Ishikawa (cell line): ENCODE data around the gene SCAPER.

Experiments used
- CEBPB ChIP-seq: IDR thresholded peaks from 2 replicates; pipeline ENCODE4 v1.6.1; 2012
- CREB1 ChIP-seq: IDR thresholded peaks from 2 replicates; pipeline ENCODE4 v1.6.1; 2012; ENCODE audit warnings: low read depth
- EGR1 ChIP-seq: IDR thresholded peaks from 2 replicates; pipeline ENCODE4 v1.6.1; 2012
- EP300 ChIP-seq: IDR thresholded peaks from 2 replicates; pipeline ENCODE4 v1.6.1; 2012; ENCODE audit warnings: borderline replicate concordance
- FOXM1 ChIP-seq: IDR thresholded peaks from 2 replicates; pipeline ENCODE4 v1.6.1; 2012; ENCODE audit warnings: low read depth, borderline replicate concordance
- MAX ChIP-seq: IDR thresholded peaks from 2 replicates; pipeline ENCODE4 v1.6.1; 2012
- NFIC ChIP-seq: IDR thresholded peaks from 2 replicates; pipeline ENCODE4 v1.6.1; 2012
- RAD21 ChIP-seq: IDR thresholded peaks from 2 replicates; pipeline ENCODE4 v1.6.1; 2012; ENCODE audit warnings: low read depth
- REST ChIP-seq: IDR thresholded peaks from 2 replicates; pipeline ENCODE4 v1.6.1; 2012; ENCODE audit warnings: low read depth, mild to moderate bottlenecking
- TAF1 ChIP-seq: IDR thresholded peaks from 2 replicates; pipeline ENCODE4 v1.6.1; 2012; ENCODE audit warnings: low read depth, mild to moderate bottlenecking
- TCF12 ChIP-seq: IDR thresholded peaks from 2 replicates; pipeline ENCODE4 v1.6.1; 2012; ENCODE audit warnings: low read depth
- TEAD4 ChIP-seq: IDR thresholded peaks from 2 replicates; pipeline ENCODE4 v1.6.1; 2012
- USF1 ChIP-seq: IDR thresholded peaks from 2 replicates; pipeline ENCODE4 v1.6.1; 2012
- YY1 ChIP-seq: IDR thresholded peaks from 2 replicates; pipeline ENCODE4 v1.6.1; 2012; ENCODE audit warnings: low read depth
- ZBTB7A ChIP-seq: IDR thresholded peaks from 2 replicates; pipeline ENCODE4 v1.6.1; 2012; ENCODE audit warnings: low read depth

The SCAPER gene

GRCh38 chr15:76773234-76773633, 131.9 kb downstream of the SCAPER start:
- no peak for TF ChIP-seq EGR1
- no peak for TF ChIP-seq YY1
- TF ChIP-seq TCF12: no peak
- no peak for TF ChIP-seq RAD21
- no peak for TF ChIP-seq NFIC
- TF ChIP-seq EP300: no peak
- no peak for TF ChIP-seq TEAD4
- no peak for TF ChIP-seq CEBPB
- TF ChIP-seq REST: no peak
- TF ChIP-seq USF1: no peak
- no peak for TF ChIP-seq MAX
- TF ChIP-seq TAF1: no peak
- no peak for TF ChIP-seq FOXM1
- TF ChIP-seq ZBTB7A: no peak

- TF ChIP-seq ZBTB7A: no peak
- TF ChIP-seq EP300: no peak
- no peak for TF ChIP-seq NFIC
- TF ChIP-seq CEBPB: no peak
- TF ChIP-seq RAD21: no peak
- TF ChIP-seq REST: no peak
- no peak for TF ChIP-seq YY1
- TF ChIP-seq MAX: no peak
- TF ChIP-seq TCF12: no peak
- no peak for TF ChIP-seq FOXM1
- no peak for TF ChIP-seq TEAD4
- TF ChIP-seq EGR1: no peak
Measured at GRCh38 chr15:76772776-76773175, 132.4 kb downstream of the SCAPER start.

- TF ChIP-seq USF1 (no peak), TEAD4 (no peak), EP300 (no peak), TAF1 (no peak), RAD21 (no peak), MAX (no peak), FOXM1 (no peak), TCF12 (no peak), CREB1 (no peak), CEBPB (no peak), YY1 (no peak), EGR1 (no peak), ZBTB7A (no peak), NFIC (no peak), REST (no peak)
Measured at GRCh38 chr15:76764004-76764403, 141.1 kb downstream of the SCAPER start.

GRCh38 chr15:76763554-76763953, 141.6 kb downstream of the SCAPER start:
- TF ChIP-seq RAD21: no peak
- no peak for TF ChIP-seq FOXM1

GRCh38 chr15:76756381-76756780, 148.8 kb downstream of the SCAPER start:
- TF ChIP-seq EP300 (no peak), REST (no peak), NFIC (no peak), FOXM1 (no peak), USF1 (no peak)
